OCI-LY3 (cell line): ENCODE data around the gene PES1.

Experiments
- CTCF ChIP-seq: fragments of 200-600, 300-600 bp; sonication (generic); IDR thresholded peaks from 2 replicates; pipeline ENCODE4 v1.5.1; 2014; ENCODE audit warnings: antibody characterized with exemption, low read length, low read depth
- EZH2phosphoT487 ChIP-seq: fragments of 200-600 bp; shearing (Covaris generic); IDR thresholded peaks from 2 replicates; pipeline ENCODE4 v1.6.1; 2018; ENCODE audit warnings: antibody characterized with exemption, mixed run types, low read depth

- TF ChIP-seq CTCF (no peak), EZH2phosphoT487 (no peak)
These were observed 45.1 kb downstream of the PES1 start, which contains the start of gene SEC14L6 for GRCh38 chr22:30546616-30547015.
